MCF 10A (cell line): ENCODE results near the gene GRID1. TPM values are rescaled to one million over a fixed set of nuclear protein-coding genes. Genes with fewer than 3 reads are reported as not detected.

Experiments used
- BruUV-seq: library from RNA; stranded (reverse); fragments of 400-500 nt; replicated peaks from 2 replicates; lab custom pipeline; 2021; lab: Mats Ljungman, UMichigan
- CTCF ChIA-PET: fragments of 300-600 bp; sonication (Branson Sonifier 250); formaldehyde crosslinking; extraction: SDS; loops from one replicate; lab custom pipeline; 2021; ENCODE audit warnings: antibody characterized with exemption, inconsistent platforms; lab: Yijun Ruan, JAX
- POLR2A ChIA-PET: fragments of 300-600, 350-650 bp; sonication (Branson Sonifier 250); formaldehyde crosslinking; extraction: SDS; loops from one replicate; lab custom pipeline; 2020; ENCODE audit warnings: antibody characterized with exemption, inconsistent platforms; lab: Yijun Ruan, JAX
- DNase-seq: peaks from one replicate; pipeline ENCODE4 v3.0.0-alpha.2; 2018; ENCODE audit not compliant: unreplicated experiment
- H3K27ac Mint-ChIP-seq: one replicate; pipeline ENCODE4 v1.8.0; 2022; ENCODE audit warnings: mild to moderate bottlenecking, low read depth, mixed read lengths; ENCODE audit not compliant: unreplicated experiment
- H3K27me3 Mint-ChIP-seq: one replicate; pipeline ENCODE4 v1.8.0; 2022; ENCODE audit warnings: mixed read lengths; ENCODE audit not compliant: insufficient read depth, unreplicated experiment
- H3K36me3 Mint-ChIP-seq: one replicate; pipeline ENCODE4 v1.8.0; 2022; ENCODE audit warnings: mild to moderate bottlenecking, moderate library complexity, mixed read lengths; ENCODE audit not compliant: insufficient read depth, unreplicated experiment
- H3K4me1 Mint-ChIP-seq: one replicate; pipeline ENCODE4 v1.8.0; 2022; ENCODE audit warnings: mixed read lengths; ENCODE audit not compliant: insufficient read depth, unreplicated experiment
- H3K4me3 Mint-ChIP-seq: one replicate; pipeline ENCODE4 v1.8.0; 2022; ENCODE audit warnings: mild to moderate bottlenecking, moderate library complexity, mixed read lengths; ENCODE audit not compliant: unreplicated experiment
- H3K9me3 Mint-ChIP-seq: one replicate; pipeline ENCODE4 v1.8.0; 2022; ENCODE audit warnings: mixed read lengths; ENCODE audit not compliant: unreplicated experiment
- intact Hi-C: fragments of 100-400 bp; cut with micrococcal nuclease; formaldehyde crosslinking; loops from 2 replicates; pipeline ENCODE4 v1.14.1; 2022
- total RNA-seq: library from RNA; stranded (reverse); gene quantifications from 2 replicates; pipeline ENCODE4 v1.2.3, GENCODE V29; 2022
- TF ChIP-seq, protein P1 (sequence below): fragments of 200-600 bp; IDR thresholded peaks from one replicate; pipeline ENCODE4 v1.8.0; 2022; ENCODE audit warnings: antibody characterized with exemption, mild to moderate bottlenecking; ENCODE audit not compliant: unreplicated experiment

Gene GRID1
- total RNA-seq, 1 experiment from 2014 or later: not detected

DNA sequence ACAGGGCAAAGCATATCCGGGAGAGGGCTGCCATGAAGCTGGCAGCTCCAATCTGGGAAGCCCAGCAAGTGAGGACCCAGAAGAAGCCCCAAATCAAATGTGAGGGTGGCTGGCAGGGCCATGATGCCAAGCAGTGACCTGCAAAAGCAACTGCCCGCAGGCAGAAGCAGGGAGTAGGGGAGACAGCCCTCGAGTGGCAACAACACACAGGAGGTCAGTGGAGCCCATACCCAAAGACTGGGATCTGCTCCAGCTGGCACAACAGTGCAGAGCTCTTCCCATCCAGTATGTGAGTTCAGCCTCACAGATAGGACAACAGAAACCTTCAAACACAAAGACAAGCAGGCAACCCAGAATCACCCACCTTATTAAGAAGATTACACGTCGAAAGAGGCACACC is 45.0 kb downstream of the GRID1 start:
- H3K4me3 Mint-ChIP-seq: no peak overlapping the region
- ChIA-PET POLR2A (no interaction called here), CTCF (interaction anchor here (0.8 kb wide), 1 partner anchor 1717 kb away, joined by 3 read pairs; no protein-coding TSS in a partner anchor)
- H3K27ac Mint-ChIP-seq: no peak overlapping the region
- no TSS peak for BruUV-seq
- intact Hi-C loops: no loop called here
- TF ChIP-seq, protein P1, sequence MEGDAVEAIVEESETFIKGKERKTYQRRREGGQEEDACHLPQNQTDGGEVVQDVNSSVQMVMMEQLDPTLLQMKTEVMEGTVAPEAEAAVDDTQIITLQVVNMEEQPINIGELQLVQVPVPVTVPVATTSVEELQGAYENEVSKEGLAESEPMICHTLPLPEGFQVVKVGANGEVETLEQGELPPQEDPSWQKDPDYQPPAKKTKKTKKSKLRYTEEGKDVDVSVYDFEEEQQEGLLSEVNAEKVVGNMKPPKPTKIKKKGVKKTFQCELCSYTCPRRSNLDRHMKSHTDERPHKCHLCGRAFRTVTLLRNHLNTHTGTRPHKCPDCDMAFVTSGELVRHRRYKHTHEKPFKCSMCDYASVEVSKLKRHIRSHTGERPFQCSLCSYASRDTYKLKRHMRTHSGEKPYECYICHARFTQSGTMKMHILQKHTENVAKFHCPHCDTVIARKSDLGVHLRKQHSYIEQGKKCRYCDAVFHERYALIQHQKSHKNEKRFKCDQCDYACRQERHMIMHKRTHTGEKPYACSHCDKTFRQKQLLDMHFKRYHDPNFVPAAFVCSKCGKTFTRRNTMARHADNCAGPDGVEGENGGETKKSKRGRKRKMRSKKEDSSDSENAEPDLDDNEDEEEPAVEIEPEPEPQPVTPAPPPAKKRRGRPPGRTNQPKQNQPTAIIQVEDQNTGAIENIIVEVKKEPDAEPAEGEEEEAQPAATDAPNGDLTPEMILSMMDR: no peak
- no peaks in the 10 kb centered on the region for H3K9me3 Mint-ChIP-seq
- peaks cover 39% of the 10 kb centered on the region for H3K27me3 Mint-ChIP-seq
- no peak for DNase-seq
- H3K4me1 Mint-ChIP-seq: no peaks in the 10 kb centered on the region
- H3K36me3 Mint-ChIP-seq: no peaks in the 10 kb centered on the region

DNA sequence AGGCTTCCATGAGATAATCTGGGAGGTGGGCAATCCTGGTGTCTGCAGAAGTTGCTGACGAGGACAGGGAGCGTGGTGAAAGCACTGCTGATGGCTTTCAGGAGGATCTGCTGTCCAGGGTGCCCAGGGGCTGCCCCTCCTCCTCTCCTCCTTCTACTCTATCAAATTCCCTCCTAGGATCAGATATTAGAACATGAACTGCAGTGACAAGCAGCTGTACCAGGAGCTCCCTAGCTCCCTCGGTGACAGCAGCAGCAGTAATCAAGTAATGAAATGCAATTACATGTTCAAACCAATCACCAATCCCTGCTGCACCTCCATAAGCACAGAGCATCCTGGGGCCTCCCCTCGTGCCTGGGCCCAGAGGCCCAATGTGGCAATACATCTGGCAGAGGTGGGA is 46.9 kb downstream of the GRID1 start:
- H3K36me3 Mint-ChIP-seq: no peaks in the 10 kb centered on the region
- H3K4me3 Mint-ChIP-seq: no peak overlapping the region
- no peaks in the 10 kb centered on the region for H3K9me3 Mint-ChIP-seq
- H3K4me1 Mint-ChIP-seq: no peaks in the 10 kb centered on the region
- intact Hi-C loops: no loop called here
- ChIA-PET CTCF (no interaction called here), POLR2A (no interaction called here)
- DNase-seq: no peak
- no TSS peak for BruUV-seq
- TF ChIP-seq, protein P1: no peak
- peaks cover 21% of the 10 kb centered on the region for H3K27me3 Mint-ChIP-seq
- no peak overlapping the region for H3K27ac Mint-ChIP-seq

- BruUV-seq: no TSS peak
- ChIA-PET CTCF (no interaction called here), POLR2A (no interaction called here)
- Mint-ChIP-seq H3K27me3 (peaks cover 25% of the 10 kb centered on the region), H3K9me3 (no peaks in the 10 kb centered on the region), H3K4me1 (peaks cover 5% of the 10 kb centered on the region), H3K27ac (no peak overlapping the region), H3K36me3 (no peaks in the 10 kb centered on the region), H3K4me3 (no peak overlapping the region)
- TF ChIP-seq, protein P1: no peak
- peak; percentile 44 for DNase-seq
- intact Hi-C loops: no loop called here
Measured at GRCh38 chr10:86317949-86318725, 48.5 kb downstream of the GRID1 start.

DNA sequence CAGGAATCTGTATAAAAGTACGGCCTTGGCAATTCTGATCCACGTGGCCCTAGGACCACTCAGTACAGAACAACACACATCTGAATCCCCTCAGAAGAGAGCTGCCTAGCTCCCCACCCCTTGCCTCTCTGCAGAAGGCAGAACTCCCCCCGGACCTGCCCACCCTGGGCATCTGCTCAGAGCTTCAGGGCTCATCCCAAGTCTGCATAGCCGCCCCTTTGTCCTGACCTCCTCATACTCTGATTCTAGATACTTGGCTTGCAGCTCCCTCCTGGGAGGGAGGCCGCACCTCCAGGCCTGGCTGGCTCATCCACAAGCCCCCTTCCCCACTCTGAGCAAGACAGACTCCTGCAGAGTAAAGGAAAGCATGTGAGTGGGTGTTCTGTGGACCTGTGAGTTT is 49.6 kb downstream of the GRID1 start:
- DNase-seq: no peak
- TF ChIP-seq, protein P1: no peak
- ChIA-PET POLR2A (no interaction called here), CTCF (interaction anchor here (1.5 kb wide), 1 partner anchor 15 kb away, joined by 5 read pairs; no protein-coding TSS in a partner anchor)
- H3K4me3 Mint-ChIP-seq: no peak overlapping the region
- H3K9me3 Mint-ChIP-seq: no peaks in the 10 kb centered on the region
- intact Hi-C loops: no loop called here
- peaks cover 5% of the 10 kb centered on the region for H3K4me1 Mint-ChIP-seq
- peaks cover 19% of the 10 kb centered on the region for H3K27me3 Mint-ChIP-seq
- no TSS peak for BruUV-seq
- H3K36me3 Mint-ChIP-seq: no peaks in the 10 kb centered on the region
- H3K27ac Mint-ChIP-seq: no peak overlapping the region
